Adrenal gland (tissue), 12 donors: ENCODE results near the gene NUP93. TPM values are rescaled to one million over a fixed set of nuclear protein-coding genes. Genes with fewer than 3 reads are reported as not detected.

Experiments used
- DNase-seq, 7 donors: peaks; one replicate each; pipeline ENCODE4 v3.0.0-alpha.2; 2019 to 2020
- H3K27ac ChIP-seq, 5 donors: fragments of 200-600 bp; sonication (generic) in 4 of 5; 1 replicate in 3 of 5; 2 replicates in 2 of 5; pipeline versions ENCODE4 v1.5.1 to v1.8.0; 2016 to 2020; ENCODE audit warnings: mild to moderate bottlenecking in 1 of 5
- H3K27me3 ChIP-seq: fragments of 200-600 bp; 2 replicates; pipeline ENCODE4 v1.8.0; 2021
- H3K36me3 ChIP-seq, 2 donors: fragments of 200-600 bp; replicated peaks in 1 of 2; 1 replicate in 1 of 2; 2 replicates in 1 of 2; pipeline versions ENCODE4 v1.5.1 to v1.8.0; 2018 to 2022
- H3K4me1 ChIP-seq, 2 donors: fragments of 200-600 bp; replicated peaks in 1 of 2; 1 replicate in 1 of 2; 2 replicates in 1 of 2; pipeline versions ENCODE4 v1.5.1 to v1.8.0; 2018 to 2021
- H3K4me3 ChIP-seq, 4 donors: fragments of 200-600 bp; sonication (generic) in 3 of 4; one replicate each; pipeline ENCODE4 v1.5.1; 2016 to 2018
- H3K9me3 ChIP-seq, 3 donors: fragments of 200-600 bp; sonication (generic) in 1 of 3; replicated peaks in 1 of 3; 1 replicate in 2 of 3; 2 replicates in 1 of 3; pipeline versions ENCODE4 v1.5.1 to v1.8.0; 2016 to 2021
- CTCF ChIP-seq, 6 experiments: fragments of 450-650 bp in 4 of 6; fragments of 200-600 bp in 2 of 6; sonication (generic) in 1 of 6; IDR thresholded peaks; 1 replicate in 5 of 6; 2 replicates in 1 of 6; pipeline versions ENCODE4 v1.5.1 to v1.8.0; 2016 to 2021; ENCODE audit warnings: antibody characterized with exemption in 6 of 6, mild to moderate bottlenecking in 2 of 6, moderate library complexity in 1 of 6
- POLR2A ChIP-seq, 2 donors: fragments of 450-650 bp; IDR thresholded peaks; one replicate each; pipeline ENCODE4 v1.6.1; 2017; ENCODE audit warnings: antibody characterized with exemption in 2 of 2, mild to moderate bottlenecking in 2 of 2, moderate library complexity in 1 of 2
- WGBS, 4 donors: extraction: QIAGEN DNeasy Blood & Tissue Kit in 2 of 4; methylation state at CpG; one replicate each; pipeline versions ENCODE4 v1.1.5 to v1.1.7; 2013 to 2017; 5-methylcytosine and 5-hydroxymethylcytosine counted together
- intact Hi-C, 2 donors: fragments of 100-400 bp; cut with DNase I; formaldehyde crosslinking; loops; one replicate each; pipeline versions ENCODE4 v1.14.1 to v1.15.0; 2022 to 2023
- polyA plus RNA-seq, 3 donors: library from polyadenylated mRNA; stranded (reverse); fragments of 200-250 nt in 2 of 3; fragments of 350-450 nt in 1 of 3; fragmentation: Illumina TruSeq in 1 of 3; extraction: RNeasy Lipid Tissue Mini Kit (QIAGEN cat#74804) in 1 of 3; gene quantifications; one replicate each; pipeline ENCODE4 v1.2.3, GENCODE V29; 2013 to 2014
- total RNA-seq, 9 donors: library from RNA; depleted of rRNA in 4 of 9; stranded (reverse); fragments of >200 nt in 4 of 9; fragments of 120-200 nt in 1 of 9; fragmentation: NEBNext Ultra II Directional in 1 of 9; extraction: Animal tissue kit (Norgen Biotek cat#: 25700) in 1 of 9; gene quantifications; one replicate each; pipeline versions ENCODE4 v1.1.0 to v1.2.4, GENCODE V29; 2013 to 2023
- donor health status: healthy with polysubstance abuse.
- donor health status: Bipolar disorder and iron deficiency.
- donor health status: DM: yes; HTN: yes; CAD: no.
- donor health status: DM: no; HTN: no; CAD: no.
- donor health status: DM: no; HTN: no; CAD: no.
- donor health status: DM: yes; HTN: yes; CAD: no.

NUP93 gene
- total and polyA plus RNA-seq, 12 donors: 29.3 to 71.1 (median 45.8) TPM

- intact Hi-C loops: no loop called here
- WGBS, 4 donors: 85 to 94% (median 89%) methylated on average over 3 of the region's 3 CpGs
Observed at GRCh38 chr16:56767024-56767423, 37.1 kb downstream of the NUP93 start.

GRCh38 chr16:56769677-56770076, 39.7 kb downstream of the NUP93 start:
- no peak overlapping the region for H3K27ac ChIP-seq
- H3K4me3 ChIP-seq: no peak overlapping the region
- intact Hi-C loops: no loop called here
- 88 to 92% (median 90%) methylated on average over 3 of the region's 3 CpGs for WGBS, 4 donors
- no peak for TF ChIP-seq POLR2A (IDR thresholded peaks at IDR 0.05)
- no peak for TF ChIP-seq CTCF (IDR thresholded peaks at IDR 0.05)
- DNase-seq: no peak
- H3K9me3 ChIP-seq: no peaks in the 10 kb centered on the region
- peaks cover 0 to 21% of the 10 kb centered on the region in 2 donors for H3K4me1 ChIP-seq
- no peaks in the 10 kb centered on the region for H3K27me3 ChIP-seq
- no peaks in the 10 kb centered on the region for H3K36me3 ChIP-seq

More at GRCh38 chr16:56767024-56767423, 37.1 kb downstream of the NUP93 start:
- no peak for TF ChIP-seq POLR2A (IDR thresholded peaks at IDR 0.05)
- TF ChIP-seq CTCF (IDR thresholded peaks at IDR 0.05): no peak
- Histone ChIP-seq H3K36me3 (no peaks in the 10 kb centered on the region), H3K4me3 (no peak overlapping the region), H3K27me3 (no peaks in the 10 kb centered on the region), H3K4me1 (peaks cover 0 to 19% of the 10 kb centered on the region in 2 donors), H3K27ac (no peak overlapping the region), H3K9me3 (no peaks in the 10 kb centered on the region)
- DNase-seq: no peak

GRCh38 chr16:56771558-56772279, 41.8 kb downstream of the NUP93 start:
- Histone ChIP-seq H3K4me3 (no peak overlapping the region), H3K27ac (peak overlapping the region in 1 of 5 donors; percentile 18), H3K9me3 (no peaks in the 10 kb centered on the region), H3K36me3 (no peaks in the 10 kb centered on the region), H3K27me3 (no peaks in the 10 kb centered on the region), H3K4me1 (peaks cover 0 to 29% of the 10 kb centered on the region in 2 donors)
- 86 to 92% (median 89%) methylated on average over 5 of the region's 5 CpGs for WGBS, 4 donors
- no peak for DNase-seq
- TF ChIP-seq CTCF (IDR thresholded peaks at IDR 0.05): no peak
- no peak for TF ChIP-seq POLR2A (IDR thresholded peaks at IDR 0.05)
- intact Hi-C loops: no loop called here

GRCh38 chr16:56773532-56773931, 43.6 kb downstream of the NUP93 start:
- no peak overlapping the region for H3K27ac ChIP-seq
- TF ChIP-seq POLR2A (IDR thresholded peaks at IDR 0.05) (no peak), CTCF (IDR thresholded peaks at IDR 0.05) (no peak)
- intact Hi-C loops: no loop called here
- peaks cover 0 to 32% of the 10 kb centered on the region in 2 donors for H3K4me1 ChIP-seq
- no peaks in the 10 kb centered on the region for H3K36me3 ChIP-seq
- DNase-seq: no peak
- H3K9me3 ChIP-seq: no peaks in the 10 kb centered on the region
- H3K4me3 ChIP-seq: no peak overlapping the region
- no peaks in the 10 kb centered on the region for H3K27me3 ChIP-seq
- WGBS, 4 donors: 94 to 100% (median 96%) methylated on average over 3 of the region's 3 CpGs
